Caco-2 (cell line): ENCODE data around the gene C17orf113. TPM values are rescaled to one million over a fixed set of nuclear protein-coding genes. Genes with fewer than 3 reads are reported as not detected.

ENCODE experiments used
- BruUV-seq: library from RNA; stranded (reverse); fragments of 400-500 nt; replicated peaks from 2 replicates; lab custom pipeline; 2021; lab: Mats Ljungman, UMichigan
- CTCF ChIA-PET: fragments of 300-600 bp; sonication (Branson Sonifier 250); formaldehyde crosslinking; loops from one replicate; lab custom pipeline; 2022; ENCODE audit warnings: antibody characterized with exemption; lab: Charles Lee
- POLR2A ChIA-PET: fragments of 300-600 bp; sonication (Branson Sonifier 250); formaldehyde crosslinking; loops from one replicate; lab custom pipeline; 2022; ENCODE audit warnings: antibody characterized with exemption; lab: Charles Lee
- DNase-seq, 2 experiments: peaks; one replicate each; pipeline versions ENCODE4 v3.0.0 to v3.0.0-alpha.2; 2020 to 2022
- H3K27me3 ChIP-seq: replicated peaks from 2 replicates; pipeline ENCODE4 v1.6.0; 2011; ENCODE audit warnings: low read length; ENCODE audit not compliant: control insufficient read depth, insufficient read depth
- H3K36me3 ChIP-seq: 2 replicates; pipeline ENCODE4 v1.5.1; 2011; ENCODE audit warnings: low read length; ENCODE audit not compliant: control insufficient read depth, insufficient read depth
- H3K4me1 ChIP-seq: fragments of 250-450 bp; sonication (Bioruptor Pico); 2 replicates; pipeline ENCODE4 v1.5.1; 2020; ENCODE audit warnings: mild to moderate bottlenecking
- H3K4me3 ChIP-seq: 2 replicates; pipeline ENCODE4 v1.5.1; 2011; ENCODE audit warnings: low read depth, mild to moderate bottlenecking, control low read depth, low read length
- H3K9me3 ChIP-seq: fragments of 250-450 bp; sonication (Bioruptor Pico); 2 replicates; pipeline ENCODE4 v1.5.1; 2020; ENCODE audit warnings: mild to moderate bottlenecking, moderate library complexity
- H3K27ac Mint-ChIP-seq: one replicate; pipeline ENCODE4 v1.8.0; 2022; ENCODE audit warnings: mixed read lengths; ENCODE audit not compliant: unreplicated experiment
- H3K27me3 Mint-ChIP-seq: one replicate; pipeline ENCODE4 v1.8.0; 2022; ENCODE audit warnings: mixed read lengths; ENCODE audit not compliant: insufficient read depth, unreplicated experiment
- H3K36me3 Mint-ChIP-seq: one replicate; pipeline ENCODE4 v1.8.0; 2022; ENCODE audit warnings: mild to moderate bottlenecking, mixed read lengths; ENCODE audit not compliant: insufficient read depth, unreplicated experiment
- H3K4me1 Mint-ChIP-seq: one replicate; pipeline ENCODE4 v1.8.0; 2022; ENCODE audit warnings: low read depth, mixed read lengths; ENCODE audit not compliant: unreplicated experiment
- H3K4me3 Mint-ChIP-seq: one replicate; pipeline ENCODE4 v1.8.0; 2022; ENCODE audit warnings: mild to moderate bottlenecking, moderate library complexity, mixed read lengths; ENCODE audit not compliant: unreplicated experiment
- H3K9me3 Mint-ChIP-seq: one replicate; pipeline ENCODE4 v1.8.0; 2022; ENCODE audit warnings: mixed read lengths; ENCODE audit not compliant: unreplicated experiment
- intact Hi-C: fragments of 100-400 bp; cut with micrococcal nuclease; formaldehyde crosslinking; loops from one replicate; pipeline ENCODE4 v1.10.0; 2022; ENCODE audit not compliant: unreplicated experiment
- total RNA-seq: library from RNA; stranded (reverse); gene quantifications from 2 replicates; pipeline ENCODE4 v1.2.3, GENCODE V29; 2022
- TF ChIP-seq, protein P1 (sequence below), 2 experiments: fragments of 200-600 bp in 1 of 2; IDR thresholded peaks; 1 replicate in 1 of 2; 2 replicates in 1 of 2; pipeline versions ENCODE4 v1.5.1 to v1.8.0; 2011 to 2022; ENCODE audit warnings: antibody characterized with exemption in 1 of 2, control low read depth in 1 of 2, inconsistent platforms in 1 of 2, low read depth in 1 of 2, low read length in 1 of 2, mild to moderate bottlenecking in 1 of 2, moderate library complexity in 1 of 2; ENCODE audit not compliant: insufficient read depth in 1 of 2, severe bottlenecking in 1 of 2, unreplicated experiment in 1 of 2

Gene C17orf113
- total RNA-seq, 1 experiment from 2014 or later = 4.7 TPM

- Mint-ChIP-seq H3K9me3 (no peaks in the 10 kb centered on the region), H3K4me3 (no peak overlapping the region), H3K4me1 (no peaks in the 10 kb centered on the region), H3K36me3 (no peaks in the 10 kb centered on the region), H3K27ac (no peak overlapping the region), H3K27me3 (no peaks in the 10 kb centered on the region)
- Histone ChIP-seq H3K9me3 (no peaks in the 10 kb centered on the region), H3K36me3 (peaks cover 1% of the 10 kb centered on the region), H3K4me1 (no peaks in the 10 kb centered on the region), H3K27me3 (no peaks in the 10 kb centered on the region), H3K4me3 (no peak overlapping the region)
- ChIA-PET CTCF (no interaction called here), POLR2A (interaction anchor here (0.5 kb wide), 1 partner anchor 22 kb away, joined by 4 read pairs; no protein-coding TSS in a partner anchor)
- no peak for DNase-seq
- intact Hi-C loops = no loop called here
- BruUV-seq = no TSS peak
- TF ChIP-seq, protein P1, sequence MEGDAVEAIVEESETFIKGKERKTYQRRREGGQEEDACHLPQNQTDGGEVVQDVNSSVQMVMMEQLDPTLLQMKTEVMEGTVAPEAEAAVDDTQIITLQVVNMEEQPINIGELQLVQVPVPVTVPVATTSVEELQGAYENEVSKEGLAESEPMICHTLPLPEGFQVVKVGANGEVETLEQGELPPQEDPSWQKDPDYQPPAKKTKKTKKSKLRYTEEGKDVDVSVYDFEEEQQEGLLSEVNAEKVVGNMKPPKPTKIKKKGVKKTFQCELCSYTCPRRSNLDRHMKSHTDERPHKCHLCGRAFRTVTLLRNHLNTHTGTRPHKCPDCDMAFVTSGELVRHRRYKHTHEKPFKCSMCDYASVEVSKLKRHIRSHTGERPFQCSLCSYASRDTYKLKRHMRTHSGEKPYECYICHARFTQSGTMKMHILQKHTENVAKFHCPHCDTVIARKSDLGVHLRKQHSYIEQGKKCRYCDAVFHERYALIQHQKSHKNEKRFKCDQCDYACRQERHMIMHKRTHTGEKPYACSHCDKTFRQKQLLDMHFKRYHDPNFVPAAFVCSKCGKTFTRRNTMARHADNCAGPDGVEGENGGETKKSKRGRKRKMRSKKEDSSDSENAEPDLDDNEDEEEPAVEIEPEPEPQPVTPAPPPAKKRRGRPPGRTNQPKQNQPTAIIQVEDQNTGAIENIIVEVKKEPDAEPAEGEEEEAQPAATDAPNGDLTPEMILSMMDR (IDR thresholded peaks at IDR 0.05; ENCODE audit: insufficient read depth in 1 of 2, low read depth in 1 of 2, low read length in 1 of 2, severe bottlenecking in 1 of 2, unreplicated experiment in 1 of 2) = no peak
Observed at GRCh38 chr17:42039794-42040763, 10.3 kb downstream of the C17orf113 start.

DNA sequence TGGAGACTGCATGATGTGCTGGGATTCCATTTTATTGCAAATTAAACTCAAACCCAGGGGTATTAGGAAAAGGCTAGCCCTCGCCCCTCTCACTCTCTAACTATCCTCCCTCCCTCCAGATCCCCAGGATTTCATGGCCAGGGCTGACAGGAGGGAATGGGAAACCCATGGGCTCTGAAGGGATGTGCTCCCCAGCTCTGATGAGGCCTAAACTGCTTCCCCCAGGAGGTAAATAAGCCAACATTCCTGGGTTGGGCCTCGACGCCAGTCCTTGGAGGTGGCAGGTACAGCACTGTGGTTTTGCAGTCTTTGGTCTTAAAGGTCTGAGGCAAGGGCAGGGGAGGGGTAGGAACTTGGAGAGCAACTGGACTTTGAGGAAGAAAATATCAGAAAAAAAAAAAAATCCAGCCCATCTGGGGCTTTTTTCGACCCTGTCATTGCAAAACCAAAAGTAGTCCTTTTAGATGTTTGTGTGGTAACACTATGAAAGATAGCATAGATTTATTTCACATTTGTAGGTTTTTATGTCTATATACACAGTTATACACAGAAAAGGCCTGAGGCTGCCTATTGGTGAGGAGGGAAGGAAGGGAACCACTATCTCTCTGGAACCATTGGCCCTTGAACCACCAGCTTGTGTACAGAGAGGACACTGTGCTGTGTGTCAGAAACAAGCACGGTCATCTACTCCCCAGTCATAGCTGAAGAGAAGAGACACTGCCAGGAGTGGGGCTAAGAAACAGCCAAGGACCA, 12.0 kb downstream of the C17orf113 start:
- Mint-ChIP-seq H3K4me1 (no peaks in the 10 kb centered on the region), H3K36me3 (no peaks in the 10 kb centered on the region), H3K9me3 (no peaks in the 10 kb centered on the region), H3K27ac (no peak overlapping the region), H3K27me3 (no peaks in the 10 kb centered on the region), H3K4me3 (no peak overlapping the region)
- no TSS peak for BruUV-seq
- POLR2A ChIA-PET = no interaction called here
- CTCF ChIA-PET = no interaction called here
- H3K36me3 ChIP-seq = peaks cover 1% of the 10 kb centered on the region
- no peaks in the 10 kb centered on the region for H3K9me3 ChIP-seq
- TF ChIP-seq, protein P1 (IDR thresholded peaks at IDR 0.05; ENCODE audit: insufficient read depth in 1 of 2, low read depth in 1 of 2, low read length in 1 of 2, severe bottlenecking in 1 of 2, unreplicated experiment in 1 of 2) = no peak
- H3K4me3 ChIP-seq = no peak overlapping the region
- H3K27me3 ChIP-seq = no peaks in the 10 kb centered on the region
- no peaks in the 10 kb centered on the region for H3K4me1 ChIP-seq
- intact Hi-C loops = no loop called here
- no peak for DNase-seq

GRCh38 chr17:42034059-42034458, 16.3 kb downstream of the C17orf113 start:
- no peak for DNase-seq
- intact Hi-C loops = no loop called here
- H3K9me3 ChIP-seq = no peaks in the 10 kb centered on the region
- H3K4me1 Mint-ChIP-seq = no peaks in the 10 kb centered on the region
- TF ChIP-seq, protein P1 (IDR thresholded peaks at IDR 0.05; ENCODE audit: insufficient read depth in 1 of 2, low read depth in 1 of 2, low read length in 1 of 2, severe bottlenecking in 1 of 2, unreplicated experiment in 1 of 2) = no peak
- H3K27me3 Mint-ChIP-seq = no peaks in the 10 kb centered on the region
- H3K27me3 ChIP-seq = no peaks in the 10 kb centered on the region
- peak overlapping the region; percentile 21 for H3K27ac Mint-ChIP-seq
- H3K4me3 ChIP-seq = no peak overlapping the region
- H3K36me3 ChIP-seq = no peaks in the 10 kb centered on the region
- BruUV-seq = no TSS peak
- POLR2A ChIA-PET = interaction anchor here (0.6 kb wide), 1 partner anchor 17 kb away, joined by 3 read pairs; the partner anchor contains the start of gene DNAJC7
- no peaks in the 10 kb centered on the region for H3K4me1 ChIP-seq
- H3K4me3 Mint-ChIP-seq = no peak overlapping the region
- H3K9me3 Mint-ChIP-seq = no peaks in the 10 kb centered on the region
- no peaks in the 10 kb centered on the region for H3K36me3 Mint-ChIP-seq
- CTCF ChIA-PET = interaction anchor here (0.7 to 1.3 kb wide), 2 partner anchors 14 to 34 kb away, joined by 3 to 5 read pairs; partner anchors contain the start of gene NKIRAS2
